MM.1S (cell line): ENCODE data around the gene FAM20A.

Experiments
- DNase-seq: peaks from one replicate; pipeline ENCODE4 v3.0.0-alpha.2; 2015
- H2AFZ ChIP-seq: fragments of 300-600 bp; sonication (generic); 2 replicates; pipeline ENCODE4 v1.6.0; 2016; ENCODE audit warnings: antibody characterized with exemption, low read length
- H3F3A ChIP-seq: fragments of 300-600 bp; sonication (generic); 2 replicates; pipeline ENCODE4 v1.6.1; 2016; ENCODE audit warnings: mild to moderate bottlenecking, antibody characterized with exemption, low read length, moderate library complexity, mixed read lengths; ENCODE audit not compliant: insufficient read depth
- H3K27ac ChIP-seq: fragments of 300-600 bp; sonication (generic); 2 replicates; pipeline ENCODE4 v1.5.1; 2016; ENCODE audit warnings: mild to moderate bottlenecking, low read length
- H3K27me3 ChIP-seq: fragments of 300-600 bp; sonication (generic); replicated peaks from 2 replicates; pipeline ENCODE4 v1.6.0; 2016; ENCODE audit warnings: low read length; ENCODE audit not compliant: insufficient read depth
- H3K36me3 ChIP-seq: fragments of 300-600 bp; sonication (generic); replicated peaks from 2 replicates; pipeline ENCODE4 v1.6.1; 2016; ENCODE audit warnings: mild to moderate bottlenecking, low read length, mixed read lengths; ENCODE audit not compliant: insufficient read depth
- H3K4me1 ChIP-seq: fragments of 300-600 bp; sonication (generic); 2 replicates; pipeline ENCODE4 v1.6.1; 2016; ENCODE audit warnings: low read length, mixed read lengths
- H3K4me2 ChIP-seq: fragments of 300-600 bp; sonication (generic); 2 replicates; pipeline ENCODE4 v1.6.0; 2016; ENCODE audit warnings: low read depth, low read length
- H3K4me3 ChIP-seq: fragments of 300-600 bp; sonication (generic); 2 replicates; pipeline ENCODE4 v1.5.1; 2016; ENCODE audit warnings: low read length, mixed read lengths
- H3K79me2 ChIP-seq: fragments of 300-600 bp; sonication (generic); 2 replicates; pipeline ENCODE4 v1.6.1; 2016; ENCODE audit warnings: mixed run types, low read length, mixed read lengths
- H3K9ac ChIP-seq: fragments of 300-600 bp; sonication (generic); 2 replicates; pipeline ENCODE4 v1.6.1; 2016; ENCODE audit warnings: low read length, mixed read lengths
- H3K9me2 ChIP-seq: fragments of 300-600 bp; sonication (generic); replicated peaks from 2 replicates; pipeline ENCODE4 v1.6.1; 2016; ENCODE audit warnings: mild to moderate bottlenecking, low read length, mixed read lengths; ENCODE audit not compliant: insufficient read depth
- H3K9me3 ChIP-seq: fragments of 300-600 bp; sonication (generic); replicated peaks from 2 replicates; pipeline ENCODE4 v1.6.1; 2016; ENCODE audit warnings: mild to moderate bottlenecking, low read length, mixed read lengths; ENCODE audit not compliant: insufficient read depth
- H4K20me1 ChIP-seq: fragments of 300-600 bp; sonication (generic); 2 replicates; pipeline ENCODE4 v1.6.1; 2016; ENCODE audit warnings: mild to moderate bottlenecking, low read length, moderate library complexity, mixed read lengths; ENCODE audit not compliant: insufficient read depth
- CTCF ChIP-seq: fragments of 300-600 bp; sonication (generic); IDR thresholded peaks from 2 replicates; pipeline ENCODE4 v1.5.1; 2016; ENCODE audit warnings: antibody characterized with exemption, low read length, mixed read lengths
- EZH2 ChIP-seq: fragments of 300-600 bp; sonication (generic); optimal IDR thresholded peaks from 2 replicates; pipeline ENCODE3; 2017; ENCODE audit warnings: low read depth, mild to moderate bottlenecking, antibody characterized with exemption, low read length, mixed read lengths
- EZH2phosphoT487 ChIP-seq: fragments of 300-600 bp; sonication (generic); IDR thresholded peaks from 2 replicates; pipeline ENCODE4 v1.6.1; 2018; ENCODE audit warnings: antibody characterized with exemption, low read length

The FAM20A gene

DNA sequence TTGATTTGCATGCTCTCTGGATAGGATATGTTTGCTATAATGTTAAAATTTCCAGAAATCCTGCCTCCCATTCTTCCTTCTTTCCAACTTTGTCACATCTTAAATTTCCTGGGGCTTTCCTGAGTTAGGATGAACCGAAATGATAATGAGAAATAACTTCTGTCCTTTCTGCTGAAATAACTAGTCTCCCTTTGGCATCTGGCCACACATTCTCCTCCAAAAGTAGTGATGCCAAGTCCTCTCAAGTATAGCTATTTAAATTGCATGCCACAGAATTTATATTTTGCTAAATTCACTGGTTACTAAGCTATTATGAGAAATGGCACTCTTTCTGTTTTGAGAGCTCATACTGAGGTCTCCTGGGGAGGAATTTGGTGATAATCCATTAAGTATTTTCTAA, 30.6 kb downstream of the FAM20A start:
- TF ChIP-seq CTCF (no peak), EZH2phosphoT487 (no peak), EZH2 (no peak)
- Histone ChIP-seq H3K9me3 (no peaks in the 10 kb centered on the region), H2AFZ (no peak overlapping the region), H4K20me1 (no peaks in the 10 kb centered on the region), H3K4me3 (no peak overlapping the region), H3K4me2 (no peak overlapping the region), H3K27ac (no peak overlapping the region), H3K79me2 (no peaks in the 10 kb centered on the region), H3K36me3 (no peaks in the 10 kb centered on the region), H3K27me3 (no peaks in the 10 kb centered on the region), H3K9me2 (no peaks in the 10 kb centered on the region), H3K9ac (no peak overlapping the region), H3F3A (no peaks in the 10 kb centered on the region), H3K4me1 (no peaks in the 10 kb centered on the region)
- DNase-seq: no peak

DNA sequence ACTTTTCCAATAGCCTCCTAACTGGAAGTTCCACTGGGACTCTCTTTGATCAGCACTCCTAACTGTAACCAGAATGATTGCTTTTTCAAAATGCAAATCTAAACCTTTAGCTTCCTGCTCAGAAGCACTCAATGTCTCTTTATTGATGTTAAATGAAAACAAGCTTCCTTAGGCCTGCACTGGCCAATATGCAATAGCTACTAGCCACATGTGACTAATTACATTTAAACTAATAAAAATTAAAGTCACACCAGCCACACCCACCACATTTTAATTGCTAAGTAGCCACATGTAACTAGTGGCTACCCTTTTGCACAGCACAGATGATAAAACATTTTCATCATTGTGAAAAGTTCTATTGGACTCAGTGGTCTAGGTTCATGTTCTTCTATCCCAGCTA, 31.8 kb downstream of the FAM20A start:
- Histone ChIP-seq H3F3A (no peaks in the 10 kb centered on the region), H3K27me3 (no peaks in the 10 kb centered on the region), H3K36me3 (no peaks in the 10 kb centered on the region), H3K79me2 (no peaks in the 10 kb centered on the region), H4K20me1 (no peaks in the 10 kb centered on the region), H3K9me2 (no peaks in the 10 kb centered on the region), H3K9me3 (no peaks in the 10 kb centered on the region), H2AFZ (no peak overlapping the region), H3K4me2 (no peak overlapping the region), H3K4me1 (no peaks in the 10 kb centered on the region), H3K4me3 (no peak overlapping the region), H3K27ac (no peak overlapping the region), H3K9ac (no peak overlapping the region)
- DNase-seq: no peak
- no peak for TF ChIP-seq CTCF
- TF ChIP-seq EZH2phosphoT487: no peak
- no peak for TF ChIP-seq EZH2

DNA sequence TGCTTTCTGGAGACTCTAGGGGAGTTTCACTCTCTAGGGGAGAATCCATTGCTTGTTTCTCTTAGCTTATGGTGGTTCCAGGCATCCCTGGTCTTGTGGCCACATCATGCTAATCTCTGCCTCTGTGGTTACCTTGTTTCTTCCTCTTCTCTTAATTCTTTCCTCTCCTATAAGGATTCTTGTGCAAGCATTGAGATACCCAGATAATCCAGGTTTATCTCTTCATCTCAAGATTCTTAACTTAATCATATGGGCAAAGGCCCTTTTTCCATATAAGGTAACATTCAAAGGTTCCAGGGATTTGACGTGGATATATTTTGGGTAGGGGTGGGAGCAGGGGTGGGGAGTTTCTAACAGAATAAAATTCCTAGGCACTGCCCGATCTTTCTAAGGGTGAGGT, 32.6 kb downstream of the FAM20A start:
- no peaks in the 10 kb centered on the region for H3F3A ChIP-seq
- no peaks in the 10 kb centered on the region for H3K36me3 ChIP-seq
- no peak overlapping the region for H3K4me2 ChIP-seq
- H3K4me3 ChIP-seq: no peak overlapping the region
- no peaks in the 10 kb centered on the region for H4K20me1 ChIP-seq
- no peaks in the 10 kb centered on the region for H3K4me1 ChIP-seq
- H3K9ac ChIP-seq: no peak overlapping the region
- H3K27ac ChIP-seq: no peak overlapping the region
- H3K9me2 ChIP-seq: no peaks in the 10 kb centered on the region
- no peaks in the 10 kb centered on the region for H3K27me3 ChIP-seq
- DNase-seq: no peak
- no peaks in the 10 kb centered on the region for H3K79me2 ChIP-seq
- no peaks in the 10 kb centered on the region for H3K9me3 ChIP-seq
- H2AFZ ChIP-seq: no peak overlapping the region
- no peak for TF ChIP-seq EZH2phosphoT487
- TF ChIP-seq EZH2: no peak
- TF ChIP-seq CTCF: no peak
